Measurements from ENCODE around the gene FGF23. TPM values are rescaled to one million over a fixed set of nuclear protein-coding genes. Genes with fewer than 3 reads are reported as not detected.

Gene FGF23
- total RNA-seq, 1 donor from 2014 or later = not detected

GRCh38 chr12:4325966-4326365 is 53.5 kb downstream of the FGF23 start:
- DNase-seq (no peak), ATAC-seq (ENCODE audit: poor library complexity) (peak; percentile 5)
- intact Hi-C loops (cut with DNase I) = no loop called here

GRCh38 chr12:4324366-4324765 is 55.1 kb downstream of the FGF23 start:
- ATAC-seq (ENCODE audit: poor library complexity) (no peak), DNase-seq (no peak)
- intact Hi-C loops (cut with DNase I) = no loop called here

- intact Hi-C loops (cut with DNase I) = no loop called here
- DNase-seq (no peak), ATAC-seq (ENCODE audit: poor library complexity) (no peak)
These were observed 56.1 kb downstream of the FGF23 start for GRCh38 chr12:4323396-4323795.

GRCh38 chr12:4322726-4323125 is 56.8 kb downstream of the FGF23 start:
- intact Hi-C loops (cut with DNase I) = no loop called here
- ATAC-seq (ENCODE audit: poor library complexity) = no peak
- DNase-seq = no peak

- DNase-seq = peak; percentile 96
- intact Hi-C loops (cut with DNase I) = no loop called here
- peak; percentile 100 for ATAC-seq (ENCODE audit: poor library complexity)
These were observed 58.4 kb downstream of the FGF23 start, which contains the start of gene TIGAR for GRCh38 chr12:4320853-4321701. TIGAR (plus strand) TSS chr12:4321213; CDS start chr12:4321272, 59 bp downstream.

- no peak for DNase-seq
- intact Hi-C loops (cut with DNase I) = no loop called here
- peak; percentile 40 for ATAC-seq (ENCODE audit: poor library complexity)
These were observed 59.0 kb downstream of the FGF23 start for GRCh38 chr12:4320497-4320852.

Other genes starting within 250 kb of the FGF23 start
- gene CCND2, start 106.0 kb downstream of the FGF23 start, total RNA-seq = 206 TPM
- gene TIGAR, start 58.5 kb downstream of the FGF23 start, total RNA-seq = 13.6 TPM
- gene FGF6, start 66.1 kb upstream of the FGF23 start, total RNA-seq = not detected
- gene RAD51AP1, start 159.2 kb upstream of the FGF23 start, total RNA-seq = 1.1 TPM
- gene DYRK4, start 182.5 kb upstream of the FGF23 start, total RNA-seq = 23.5 TPM

All from Right ventricle myocardium superior (tissue), 1 donor.